Superior temporal gyrus (tissue), 1 donor: ENCODE data around the gene NGRN.

Experiments used
- DNase-seq: peaks from one replicate; pipeline ENCODE4 v3.0.0-alpha.2; 2016; ENCODE audit errors: extremely low spot score

The NGRN gene, protein sequence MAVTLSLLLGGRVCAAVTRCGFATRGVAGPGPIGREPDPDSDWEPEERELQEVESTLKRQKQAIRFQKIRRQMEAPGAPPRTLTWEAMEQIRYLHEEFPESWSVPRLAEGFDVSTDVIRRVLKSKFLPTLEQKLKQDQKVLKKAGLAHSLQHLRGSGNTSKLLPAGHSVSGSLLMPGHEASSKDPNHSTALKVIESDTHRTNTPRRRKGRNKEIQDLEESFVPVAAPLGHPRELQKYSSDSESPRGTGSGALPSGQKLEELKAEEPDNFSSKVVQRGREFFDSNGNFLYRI

DNA sequence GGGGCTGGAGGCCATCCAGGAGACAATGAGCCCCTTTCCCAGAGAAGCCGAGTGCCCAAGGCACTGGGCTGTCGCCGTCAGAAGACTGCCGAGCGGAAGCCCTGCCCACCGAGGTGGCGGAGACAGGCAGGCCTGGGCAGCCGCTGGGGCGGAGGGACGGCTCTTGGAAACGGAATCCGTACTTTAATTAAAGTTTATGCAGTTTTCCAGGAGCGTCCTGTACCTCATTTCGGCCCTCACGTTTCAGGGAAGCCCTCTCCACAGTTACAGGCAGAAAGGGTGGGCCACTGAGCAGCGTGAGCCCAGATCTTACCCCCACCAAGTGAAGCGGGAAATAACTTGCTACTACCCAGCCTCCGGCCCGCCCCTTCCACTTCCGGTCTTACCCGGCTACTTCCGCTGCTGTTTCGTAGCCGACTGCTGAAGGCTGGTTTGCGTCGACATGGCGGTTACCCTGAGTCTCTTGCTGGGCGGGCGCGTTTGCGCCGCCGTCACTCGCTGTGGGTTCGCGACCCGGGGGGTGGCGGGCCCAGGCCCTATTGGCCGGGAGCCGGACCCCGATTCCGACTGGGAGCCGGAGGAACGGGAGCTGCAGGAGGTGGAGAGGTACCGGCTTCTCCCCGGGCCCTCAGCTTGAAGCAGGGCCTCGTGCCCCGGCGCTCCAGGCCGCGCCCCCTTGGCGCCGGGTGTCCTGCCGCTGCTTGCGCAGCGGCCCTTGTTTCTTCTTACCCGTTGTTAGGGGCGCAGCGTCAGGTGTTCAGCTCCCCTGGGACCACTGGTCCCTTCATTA, at the start of gene NGRN:
Gene NGRN, plus strand, starts transcription at position 402 of the 790 bp plus-strand sequence. Its CDS starts 41 bp downstream, at position 443.
- peak; percentile 97 for DNase-seq

GRCh38 chr15:90217671-90218394, 47.6 kb upstream of the NGRN start:
- no peak for DNase-seq

- no peak for DNase-seq
Measured at GRCh38 chr15:90219421-90220141, 45.9 kb upstream of the NGRN start.

GRCh38 chr15:90221246-90221900, 44.1 kb upstream of the NGRN start:
- peak; percentile 83 for DNase-seq

- DNase-seq = no peak
Measured at GRCh38 chr15:90222547-90222946, 42.9 kb upstream of the NGRN start.

- DNase-seq = no peak
Measured at GRCh38 chr15:90223441-90224165, 41.9 kb upstream of the NGRN start.

DNA sequence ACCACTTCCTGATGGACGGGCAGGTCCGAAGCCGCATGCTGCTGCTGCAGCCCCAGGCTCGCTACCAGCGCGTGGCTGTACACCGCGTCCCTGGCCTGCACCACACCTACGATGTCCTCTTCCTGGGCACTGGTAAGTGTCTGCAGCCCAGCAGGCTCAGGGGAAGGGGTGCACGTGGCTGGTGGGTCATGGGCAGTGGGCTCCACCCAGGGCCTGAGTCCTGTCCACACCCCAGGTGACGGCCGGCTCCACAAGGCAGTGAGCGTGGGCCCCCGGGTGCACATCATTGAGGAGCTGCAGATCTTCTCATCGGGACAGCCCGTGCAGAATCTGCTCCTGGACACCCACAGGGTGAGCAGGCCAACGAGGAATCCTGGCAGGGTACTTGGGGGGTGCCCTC, 40.4 kb upstream of the NGRN start:
- no peak for DNase-seq

DNA sequence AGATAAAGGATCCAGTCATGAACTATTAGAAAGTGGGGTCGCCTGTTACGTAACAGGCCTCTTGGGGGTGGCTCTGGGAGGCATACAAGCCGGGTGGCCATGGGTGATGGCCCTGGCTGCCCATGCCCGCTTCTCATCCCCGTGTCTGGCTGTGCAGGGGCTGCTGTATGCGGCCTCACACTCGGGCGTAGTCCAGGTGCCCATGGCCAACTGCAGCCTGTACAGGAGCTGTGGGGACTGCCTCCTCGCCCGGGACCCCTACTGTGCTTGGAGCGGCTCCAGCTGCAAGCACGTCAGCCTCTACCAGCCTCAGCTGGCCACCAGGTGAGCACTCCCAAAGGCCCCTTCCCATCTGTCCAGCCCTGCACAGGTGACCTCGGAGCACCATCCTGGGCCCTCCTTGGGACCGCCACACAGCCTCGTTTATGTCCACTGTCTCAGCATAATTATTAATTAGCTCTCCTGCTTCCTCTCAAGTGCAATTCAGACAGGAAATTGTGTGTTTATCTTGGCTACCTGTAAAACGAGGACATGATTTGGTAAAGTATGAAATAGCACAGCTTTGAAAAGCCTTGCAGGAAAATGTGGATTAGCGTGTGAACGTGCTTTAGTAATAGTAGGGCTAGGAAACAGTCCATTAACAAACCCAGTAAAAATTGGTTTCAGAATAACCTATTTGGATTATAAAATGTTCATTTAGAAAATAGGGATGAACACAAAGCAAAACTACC, 39.8 kb upstream of the NGRN start:
- DNase-seq = no peak

DNA sequence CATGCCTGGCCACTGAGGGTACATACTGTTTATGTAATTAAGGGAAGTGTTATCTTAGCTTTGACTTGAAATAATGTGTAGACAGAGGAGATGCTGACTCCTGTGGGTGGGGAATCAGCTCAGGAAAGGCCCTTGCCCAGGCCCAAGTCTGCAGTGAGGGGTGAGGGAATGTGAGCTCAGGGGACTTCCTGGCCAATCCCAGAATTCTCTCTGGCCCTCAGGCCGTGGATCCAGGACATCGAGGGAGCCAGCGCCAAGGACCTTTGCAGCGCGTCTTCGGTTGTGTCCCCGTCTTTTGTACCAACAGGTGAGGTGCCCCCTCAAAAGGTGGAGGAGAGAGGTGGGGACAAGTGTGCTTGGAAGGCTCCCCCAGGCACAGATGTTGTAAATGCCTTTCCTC, 38.1 kb upstream of the NGRN start:
- no peak for DNase-seq

- DNase-seq = no peak
Measured at GRCh38 chr15:90227816-90228772, 37.4 kb upstream of the NGRN start.

- no peak for DNase-seq
Measured at GRCh38 chr15:90228960-90229359, 36.5 kb upstream of the NGRN start.

GRCh38 chr15:90230071-90230494, 35.4 kb upstream of the NGRN start:
- DNase-seq = no peak

GRCh38 chr15:90230610-90231009, 34.9 kb upstream of the NGRN start:
- no peak for DNase-seq

- no peak for DNase-seq
Measured at GRCh38 chr15:90231028-90232017, 34.1 kb upstream of the NGRN start.

- no peak for DNase-seq
Measured at GRCh38 chr15:90232196-90232595, 33.3 kb upstream of the NGRN start.

DNA sequence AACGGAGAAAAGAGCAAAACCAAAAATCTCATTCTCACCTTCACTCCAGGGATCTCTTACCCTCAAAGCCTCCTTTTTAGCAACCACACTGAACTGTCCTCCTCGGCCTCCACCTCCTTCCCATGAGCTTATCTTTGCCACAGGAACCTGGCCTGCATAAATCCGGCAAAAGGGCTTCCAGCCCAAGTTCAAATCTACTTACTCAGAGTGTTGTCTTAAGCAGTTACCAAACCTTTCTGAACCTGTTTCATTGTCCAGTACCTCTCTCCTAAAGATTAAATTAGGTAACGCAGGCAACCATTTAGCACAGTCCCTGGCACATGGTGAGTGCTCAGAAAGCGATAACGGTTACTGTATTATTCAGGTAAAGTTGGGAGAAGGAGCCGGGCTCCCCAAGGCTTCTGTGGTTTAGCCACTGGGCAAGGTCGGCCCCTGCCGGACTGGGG, 32.5 kb upstream of the NGRN start:
- peak; percentile 39 for DNase-seq

- DNase-seq = peak; percentile 93
Measured at GRCh38 chr15:90233387-90234095, 31.9 kb upstream of the NGRN start, which contains the start of gene CIB1. Gene CIB1, minus strand, starts transcription at chr15:90233941. Its CDS starts 56 bp downstream, at chr15:90233885.
